Epidermal melanocyte (primary cell): Measurements from ENCODE around the gene PRKACB.
"Not testable (repeated sequence)": the region's sequence is repeated elsewhere in the genome, so short reads cannot be mapped to it uniquely, and the experiment has no call there.

Experiments used
- DNase-seq: peaks from one replicate; pipeline ENCODE4 v3.0.0; 2011; ENCODE audit warnings: low spot score; ENCODE audit not compliant: insufficient read length

PRKACB gene

GRCh38 chr1:84267476-84267875 lies 123.4 kb downstream of the PRKACB start:
- no peak for DNase-seq

GRCh38 chr1:84268346-84268745 lies 124.3 kb downstream of the PRKACB start:
- no peak for DNase-seq

- no peak for DNase-seq
Observed at GRCh38 chr1:84269306-84269705, 125.2 kb downstream of the PRKACB start.

GRCh38 chr1:84271441-84272151 lies 127.5 kb downstream of the PRKACB start:
- no peak for DNase-seq

GRCh38 chr1:84272401-84272800 lies 128.3 kb downstream of the PRKACB start:
- no peak for DNase-seq

GRCh38 chr1:84277343-84278059 lies 133.4 kb downstream of the PRKACB start:
- no peak for DNase-seq

GRCh38 chr1:84278905-84279304 lies 134.8 kb downstream of the PRKACB start:
- DNase-seq, result no peak

GRCh38 chr1:84280912-84281311 lies 136.8 kb downstream of the PRKACB start:
- no peak for DNase-seq

- no peak for DNase-seq
Observed at GRCh38 chr1:84282780-84283333, 138.8 kb downstream of the PRKACB start.

GRCh38 chr1:84283381-84283780 lies 139.3 kb downstream of the PRKACB start:
- DNase-seq, result no peak

GRCh38 chr1:84286071-84286470 lies 142.0 kb downstream of the PRKACB start:
- DNase-seq, result no peak

GRCh38 chr1:84287389-84287788 lies 143.3 kb downstream of the PRKACB start:
- DNase-seq, result not testable (repeated sequence)
